Smooth muscle cell (in vitro differentiated cells): ENCODE data around the gene RGS9BP. TPM values are rescaled to one million over a fixed set of nuclear protein-coding genes. Genes with fewer than 3 reads are reported as not detected.

ENCODE experiments used
- DNase-seq: peaks from one replicate; lab custom pipeline; 2025; ENCODE audit not compliant: unreplicated experiment; lab: John Stamatoyannopoulos, UW
- H2AFZ ChIP-seq: fragments of 200-600 bp; sonication (generic); 2 replicates; pipeline ENCODE4 v1.6.0; 2016; ENCODE audit warnings: antibody characterized with exemption, low read depth, mild to moderate bottlenecking
- H3F3A ChIP-seq: fragments of 200-600 bp; sonication (generic); 2 replicates; pipeline ENCODE4 v1.6.0; 2017; ENCODE audit warnings: antibody characterized with exemption, low read depth
- H3K27ac ChIP-seq: fragments of 200-600 bp; sonication (generic); 2 replicates; pipeline ENCODE4 v1.5.1; 2016; ENCODE audit warnings: low read depth, mild to moderate bottlenecking
- H3K27me3 ChIP-seq: fragments of 200-600 bp; sonication (generic); 2 replicates; pipeline ENCODE4 v1.6.1; 2016; ENCODE audit warnings: low read depth, mild to moderate bottlenecking
- H3K36me3 ChIP-seq: fragments of 200-600 bp; sonication (generic); 2 replicates; pipeline ENCODE4 v1.5.1; 2016; ENCODE audit warnings: low read depth
- H3K4me1 ChIP-seq: fragments of 200-600 bp; sonication (generic); 2 replicates; pipeline ENCODE4 v1.5.1; 2016; ENCODE audit warnings: low read depth
- H3K4me2 ChIP-seq: fragments of 200-600 bp; sonication (generic); 2 replicates; pipeline ENCODE4 v1.6.0; 2016; ENCODE audit warnings: mild to moderate bottlenecking
- H3K4me3 ChIP-seq: fragments of 200-600 bp; sonication (generic); 2 replicates; pipeline ENCODE4 v1.5.1; 2016; ENCODE audit warnings: mild to moderate bottlenecking
- H3K79me2 ChIP-seq: fragments of 200-600 bp; sonication (generic); 2 replicates; pipeline ENCODE4 v1.6.0; 2016; ENCODE audit warnings: low read depth, mild to moderate bottlenecking
- H3K9ac ChIP-seq: fragments of 200-600 bp; sonication (generic); 2 replicates; pipeline ENCODE4 v1.6.0; 2016; ENCODE audit warnings: low read depth
- H3K9me3 ChIP-seq: fragments of 200-600 bp; sonication (generic); replicated peaks from 2 replicates; pipeline ENCODE4 v1.5.1; 2016; ENCODE audit warnings: low read depth
- H4K20me1 ChIP-seq: fragments of 200-600 bp; sonication (generic); 2 replicates; pipeline ENCODE4 v1.6.0; 2016; ENCODE audit warnings: low read depth
- CTCF ChIP-seq: fragments of 200-600 bp; sonication (generic); IDR thresholded peaks from 2 replicates; pipeline ENCODE4 v1.5.1; 2017; ENCODE audit warnings: borderline replicate concordance, mild to moderate bottlenecking, antibody characterized with exemption; ENCODE audit not compliant: insufficient read depth, poor library complexity, severe bottlenecking
- WGBS: methylation state at CpG from one replicate; pipeline ENCODE4 v1.1.7; 2016; ENCODE audit warnings: low lambda C conversion rate; 5-methylcytosine and 5-hydroxymethylcytosine counted together
- polyA plus RNA-seq: library from polyadenylated mRNA; unstranded; fragments of >200 nt; fragmentation: Nextera tagmentation; extraction: Ambion mirVana; gene quantifications from 2 replicates; pipeline ENCODE4 v1.2.1, GENCODE V29; 2016
- total RNA-seq: library from RNA; depleted of rRNA; stranded (reverse); fragments of >200 nt; gene quantifications from 2 replicates; pipeline ENCODE4 v1.2.3, GENCODE V29; 2014

The RGS9BP gene
- total and polyA plus RNA-seq, 2 experiments from 2014 or later, result not detected

GRCh38 chr19:32646556-32646955, 29.1 kb upstream of the RGS9BP start:
- H3K4me1 ChIP-seq, result peaks cover 2% of the 10 kb centered on the region

GRCh38 chr19:32647361-32647760, 28.3 kb upstream of the RGS9BP start:
- Histone ChIP-seq H3K79me2 (no peaks in the 10 kb centered on the region), H3K27ac (no peak overlapping the region), H3K27me3 (no peaks in the 10 kb centered on the region), H3F3A (no peaks in the 10 kb centered on the region), H3K9ac (no peak overlapping the region), H3K36me3 (no peaks in the 10 kb centered on the region), H3K4me2 (no peak overlapping the region), H3K4me1 (peaks cover 9% of the 10 kb centered on the region), H2AFZ (no peak overlapping the region), H3K4me3 (no peak overlapping the region), H4K20me1 (peaks cover 14% of the 10 kb centered on the region), H3K9me3 (no peaks in the 10 kb centered on the region)
- 93% methylated on average over 8 of the region's 8 CpGs for WGBS
- no peak for TF ChIP-seq CTCF
- no peak for DNase-seq

More at GRCh38 chr19:32646556-32646955, 29.1 kb upstream of the RGS9BP start:
- no peak overlapping the region for H2AFZ ChIP-seq
- no peak for TF ChIP-seq CTCF
- H3K9me3 ChIP-seq, result no peaks in the 10 kb centered on the region
- H3K4me3 ChIP-seq, result no peak overlapping the region
- H3K36me3 ChIP-seq, result no peaks in the 10 kb centered on the region
- peaks cover 6% of the 10 kb centered on the region for H4K20me1 ChIP-seq
- H3K27me3 ChIP-seq, result no peaks in the 10 kb centered on the region
- H3K79me2 ChIP-seq, result no peaks in the 10 kb centered on the region
- no peaks in the 10 kb centered on the region for H3F3A ChIP-seq
- H3K4me2 ChIP-seq, result no peak overlapping the region
- H3K27ac ChIP-seq, result no peak overlapping the region
- no peak overlapping the region for H3K9ac ChIP-seq
- 97% methylated on average over 6 of the region's 6 CpGs for WGBS
- DNase-seq, result no peak

GRCh38 chr19:32649751-32650150, 25.9 kb upstream of the RGS9BP start:
- WGBS, result 99% methylated on average over 11 of the region's 11 CpGs
- peaks cover 22% of the 10 kb centered on the region for H4K20me1 ChIP-seq

More at GRCh38 chr19:32649751-32650150, 25.9 kb upstream of the RGS9BP start:
- Histone ChIP-seq H2AFZ (no peak overlapping the region), H3K79me2 (no peaks in the 10 kb centered on the region), H3F3A (no peaks in the 10 kb centered on the region), H3K27me3 (no peaks in the 10 kb centered on the region), H3K9me3 (no peaks in the 10 kb centered on the region), H3K9ac (no peak overlapping the region), H3K36me3 (no peaks in the 10 kb centered on the region), H3K27ac (no peak overlapping the region), H3K4me3 (no peak overlapping the region), H3K4me1 (peaks cover 9% of the 10 kb centered on the region), H3K4me2 (no peak overlapping the region)
- TF ChIP-seq CTCF, result no peak
- DNase-seq, result no peak
